ENCODE results near the gene OTOGL. TPM values are rescaled to one million over a fixed set of nuclear protein-coding genes. Genes with fewer than 3 reads are reported as not detected.

Gene OTOGL
- total and polyA plus RNA-seq, 2 donors from 2014 or later: 0.47 to 0.80 TPM

DNA sequence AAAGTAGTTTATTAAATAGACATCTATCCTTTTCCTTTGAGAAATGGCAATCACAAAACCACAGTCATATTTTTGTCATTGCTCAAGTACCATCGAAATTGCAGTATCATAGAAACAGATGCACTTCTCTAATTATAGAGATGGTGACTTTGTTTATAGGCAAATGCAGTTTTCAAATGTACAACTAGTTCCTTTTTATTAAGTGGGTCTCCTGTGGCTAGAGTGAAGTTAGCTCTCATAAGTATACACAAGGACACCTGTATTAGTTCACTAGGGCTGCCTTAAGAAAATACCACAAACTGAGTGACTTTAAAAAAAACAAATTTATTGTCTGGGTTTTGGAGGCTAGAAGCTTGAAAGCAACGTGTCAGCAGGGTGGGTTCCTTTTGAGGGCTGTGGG lies 62.8 kb downstream of the OTOGL start:
- no peaks in the 10 kb centered on the region for H3K36me3 ChIP-seq (ENCODE audit: control insufficient read depth in 2 of 3, insufficient read depth in 3 of 3, low read length in 3 of 3)
- H3K9ac ChIP-seq (ENCODE audit: low read length in 3 of 3): no peak overlapping the region
- no peak overlapping the region for H3K27ac ChIP-seq (ENCODE audit: low read depth in 2 of 2, low read length in 2 of 2)
- no peaks in the 10 kb centered on the region for H3K4me1 ChIP-seq (ENCODE audit: control insufficient read depth in 2 of 3, insufficient read depth in 2 of 3, low read depth in 1 of 3, low read length in 3 of 3)
- H3K4me3 ChIP-seq (ENCODE audit: low read length in 3 of 3): no peak overlapping the region
- DNase-seq (no peak), FAIRE-seq (no peak)
- H3K27me3 ChIP-seq (ENCODE audit: control insufficient read depth, insufficient read depth, low read length): no peaks in the 10 kb centered on the region
- no peaks in the 10 kb centered on the region for H3K9me3 ChIP-seq (ENCODE audit: control insufficient read depth in 2 of 3, insufficient read depth in 1 of 3, low read length in 3 of 3)
- TF ChIP-seq, protein P1, sequence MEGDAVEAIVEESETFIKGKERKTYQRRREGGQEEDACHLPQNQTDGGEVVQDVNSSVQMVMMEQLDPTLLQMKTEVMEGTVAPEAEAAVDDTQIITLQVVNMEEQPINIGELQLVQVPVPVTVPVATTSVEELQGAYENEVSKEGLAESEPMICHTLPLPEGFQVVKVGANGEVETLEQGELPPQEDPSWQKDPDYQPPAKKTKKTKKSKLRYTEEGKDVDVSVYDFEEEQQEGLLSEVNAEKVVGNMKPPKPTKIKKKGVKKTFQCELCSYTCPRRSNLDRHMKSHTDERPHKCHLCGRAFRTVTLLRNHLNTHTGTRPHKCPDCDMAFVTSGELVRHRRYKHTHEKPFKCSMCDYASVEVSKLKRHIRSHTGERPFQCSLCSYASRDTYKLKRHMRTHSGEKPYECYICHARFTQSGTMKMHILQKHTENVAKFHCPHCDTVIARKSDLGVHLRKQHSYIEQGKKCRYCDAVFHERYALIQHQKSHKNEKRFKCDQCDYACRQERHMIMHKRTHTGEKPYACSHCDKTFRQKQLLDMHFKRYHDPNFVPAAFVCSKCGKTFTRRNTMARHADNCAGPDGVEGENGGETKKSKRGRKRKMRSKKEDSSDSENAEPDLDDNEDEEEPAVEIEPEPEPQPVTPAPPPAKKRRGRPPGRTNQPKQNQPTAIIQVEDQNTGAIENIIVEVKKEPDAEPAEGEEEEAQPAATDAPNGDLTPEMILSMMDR (IDR thresholded peaks at IDR 0.05; ENCODE audit: borderline replicate concordance, extremely low read depth, insufficient read depth): no peak
- intact Hi-C loops (cut with DNase I): no loop called here

DNA sequence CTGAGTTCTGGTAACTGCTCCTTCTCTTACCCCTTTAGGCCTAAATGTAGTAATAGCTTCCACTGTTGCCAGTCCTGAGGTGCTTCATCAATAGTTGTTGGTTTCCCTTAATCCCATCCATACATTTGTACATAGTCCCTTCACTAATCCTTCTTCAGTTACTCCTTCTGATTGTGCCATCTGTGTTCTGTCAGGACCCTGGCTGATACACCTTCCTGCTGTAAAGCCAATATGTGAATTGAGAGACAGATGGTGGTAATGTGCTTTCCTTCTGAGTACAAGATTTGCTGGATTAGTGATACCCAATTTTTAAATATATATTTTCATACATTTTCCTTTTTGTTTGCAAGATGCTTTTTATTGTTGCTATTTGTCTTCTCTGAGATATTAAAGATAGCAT lies 66.4 kb downstream of the OTOGL start:
- no peaks in the 10 kb centered on the region for H3K4me1 ChIP-seq (ENCODE audit: control insufficient read depth in 2 of 3, insufficient read depth in 2 of 3, low read depth in 1 of 3, low read length in 3 of 3)
- no peak overlapping the region for H3K27ac ChIP-seq (ENCODE audit: low read depth in 2 of 2, low read length in 2 of 2)
- H3K36me3 ChIP-seq (ENCODE audit: control insufficient read depth in 2 of 3, insufficient read depth in 3 of 3, low read length in 3 of 3): no peaks in the 10 kb centered on the region
- intact Hi-C loops (cut with DNase I): no loop called here
- TF ChIP-seq, protein P1 (IDR thresholded peaks at IDR 0.05; ENCODE audit: borderline replicate concordance, extremely low read depth, insufficient read depth): no peak
- no peaks in the 10 kb centered on the region for H3K9me3 ChIP-seq (ENCODE audit: control insufficient read depth in 2 of 3, insufficient read depth in 1 of 3, low read length in 3 of 3)
- FAIRE-seq: no peak
- H3K27me3 ChIP-seq (ENCODE audit: control insufficient read depth, insufficient read depth, low read length): no peaks in the 10 kb centered on the region
- H3K4me3 ChIP-seq (ENCODE audit: low read length in 3 of 3): no peak overlapping the region
- no peak overlapping the region for H3K9ac ChIP-seq (ENCODE audit: low read length in 3 of 3)
- no peak for DNase-seq

DNA sequence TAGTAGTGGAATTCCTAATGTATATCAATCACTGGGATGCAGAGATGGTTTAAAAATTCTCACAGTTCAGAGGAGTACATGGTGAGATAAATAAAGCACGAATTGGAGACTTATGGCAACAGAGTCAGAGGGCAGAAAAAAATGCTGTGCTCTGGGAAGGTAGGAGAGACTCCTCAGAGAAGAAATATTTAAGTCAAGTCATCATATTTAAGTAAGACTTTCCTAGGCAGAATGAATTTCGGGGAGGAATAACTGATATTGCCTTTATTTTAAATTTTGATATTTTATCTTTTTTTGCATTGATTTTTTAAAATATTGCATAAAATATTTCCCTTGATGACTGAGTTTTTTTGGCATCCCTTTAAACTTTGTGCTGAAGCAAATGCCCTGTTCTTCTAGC lies 67.4 kb downstream of the OTOGL start:
- no peak overlapping the region for H3K4me3 ChIP-seq (ENCODE audit: low read length in 3 of 3)
- no peaks in the 10 kb centered on the region for H3K27me3 ChIP-seq (ENCODE audit: control insufficient read depth, insufficient read depth, low read length)
- DNase-seq (no peak), FAIRE-seq (no peak)
- no peaks in the 10 kb centered on the region for H3K9me3 ChIP-seq (ENCODE audit: control insufficient read depth in 2 of 3, insufficient read depth in 1 of 3, low read length in 3 of 3)
- no peaks in the 10 kb centered on the region for H3K4me1 ChIP-seq (ENCODE audit: control insufficient read depth in 2 of 3, insufficient read depth in 2 of 3, low read depth in 1 of 3, low read length in 3 of 3)
- H3K27ac ChIP-seq (ENCODE audit: low read depth in 2 of 2, low read length in 2 of 2): no peak overlapping the region
- intact Hi-C loops (cut with DNase I): no loop called here
- TF ChIP-seq, protein P1 (IDR thresholded peaks at IDR 0.05; ENCODE audit: borderline replicate concordance, extremely low read depth, insufficient read depth): no peak
- H3K9ac ChIP-seq (ENCODE audit: low read length in 3 of 3): no peak overlapping the region
- H3K36me3 ChIP-seq (ENCODE audit: control insufficient read depth in 2 of 3, insufficient read depth in 3 of 3, low read length in 3 of 3): no peaks in the 10 kb centered on the region

DNA sequence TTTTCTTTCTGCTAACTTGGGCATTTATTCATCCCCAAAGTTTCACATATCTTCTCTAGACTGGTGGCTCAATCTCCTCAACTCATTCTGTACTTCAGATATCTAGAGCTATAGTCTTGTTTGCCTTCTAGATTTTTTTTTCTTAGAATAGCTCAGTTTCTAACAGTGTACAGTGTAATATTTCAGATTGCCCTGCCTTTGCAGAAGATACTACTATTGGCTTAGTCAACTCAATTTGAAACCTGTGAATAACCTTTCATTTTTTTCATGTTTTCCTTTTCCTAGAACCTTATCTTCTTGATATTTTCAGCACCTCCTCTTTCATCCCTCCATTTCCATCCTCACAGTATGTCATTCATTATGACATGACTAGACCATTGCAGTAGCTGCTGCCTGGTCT lies 69.6 kb downstream of the OTOGL start:
- H3K4me1 ChIP-seq (ENCODE audit: control insufficient read depth in 2 of 3, insufficient read depth in 2 of 3, low read depth in 1 of 3, low read length in 3 of 3): no peaks in the 10 kb centered on the region
- TF ChIP-seq, protein P1 (IDR thresholded peaks at IDR 0.05; ENCODE audit: borderline replicate concordance, extremely low read depth, insufficient read depth): no peak
- DNase-seq (no peak), FAIRE-seq (no peak)
- no peaks in the 10 kb centered on the region for H3K9me3 ChIP-seq (ENCODE audit: control insufficient read depth in 2 of 3, insufficient read depth in 1 of 3, low read length in 3 of 3)
- intact Hi-C loops (cut with DNase I): no loop called here
- H3K27ac ChIP-seq (ENCODE audit: low read depth in 2 of 2, low read length in 2 of 2): no peak overlapping the region
- no peak overlapping the region for H3K9ac ChIP-seq (ENCODE audit: low read length in 3 of 3)
- no peaks in the 10 kb centered on the region for H3K36me3 ChIP-seq (ENCODE audit: control insufficient read depth in 2 of 3, insufficient read depth in 3 of 3, low read length in 3 of 3)
- no peak overlapping the region for H3K4me3 ChIP-seq (ENCODE audit: low read length in 3 of 3)
- no peaks in the 10 kb centered on the region for H3K27me3 ChIP-seq (ENCODE audit: control insufficient read depth, insufficient read depth, low read length)

Data from kidney (tissue), 14 donors.